NCI-H2196 (cell line): Measurements from ENCODE around the gene ADAMTS19.
A peak's percentile ranks its signal among the peaks of the same experiment; 100 is the strongest.
"Not testable (repeated sequence)": the region's sequence is repeated elsewhere in the genome, so short reads cannot be mapped to it uniquely, and the experiment has no call there.

Experiments
- DNase-seq: peaks from one replicate; lab custom pipeline; 2025; ENCODE audit not compliant: unreplicated experiment; lab: John Stamatoyannopoulos, UW

ADAMTS19 gene

GRCh38 chr5:129591508-129592160, 131.5 kb downstream of the ADAMTS19 start:
- no peak for DNase-seq

- no peak for DNase-seq
Measured at GRCh38 chr5:129593525-129593924, 133.4 kb downstream of the ADAMTS19 start.

- DNase-seq, result no peak
Measured at GRCh38 chr5:129601576-129601975, 141.5 kb downstream of the ADAMTS19 start.

- DNase-seq, result no peak
Measured at GRCh38 chr5:129608350-129608749, 148.3 kb downstream of the ADAMTS19 start.

- no peak for DNase-seq
Measured at GRCh38 chr5:129609710-129610109, 149.6 kb downstream of the ADAMTS19 start.

GRCh38 chr5:129616517-129616916, 156.4 kb downstream of the ADAMTS19 start:
- DNase-seq, result no peak

- no peak for DNase-seq
Measured at GRCh38 chr5:129617206-129617605, 157.1 kb downstream of the ADAMTS19 start.

GRCh38 chr5:129619782-129620181, 159.7 kb downstream of the ADAMTS19 start:
- DNase-seq, result no peak

GRCh38 chr5:129622531-129622930, 162.4 kb downstream of the ADAMTS19 start:
- no peak for DNase-seq

GRCh38 chr5:129629575-129629974, 169.5 kb downstream of the ADAMTS19 start:
- no peak for DNase-seq

GRCh38 chr5:129630101-129630500, 170.0 kb downstream of the ADAMTS19 start:
- DNase-seq, result no peak

- no peak for DNase-seq
Measured at GRCh38 chr5:129631961-129632360, 171.9 kb downstream of the ADAMTS19 start.

GRCh38 chr5:129637501-129637900, 177.4 kb downstream of the ADAMTS19 start:
- not testable (repeated sequence) for DNase-seq

GRCh38 chr5:129639331-129639730, 179.2 kb downstream of the ADAMTS19 start:
- no peak for DNase-seq

- DNase-seq, result no peak
Measured at GRCh38 chr5:129652349-129653056, 192.4 kb downstream of the ADAMTS19 start.

GRCh38 chr5:129653057-129653375, 192.9 kb downstream of the ADAMTS19 start:
- DNase-seq, result no peak

GRCh38 chr5:129653442-129653841, 193.3 kb downstream of the ADAMTS19 start:
- DNase-seq, result no peak

GRCh38 chr5:129656952-129657351, 196.9 kb downstream of the ADAMTS19 start:
- no peak for DNase-seq

GRCh38 chr5:129658801-129659200, 198.7 kb downstream of the ADAMTS19 start:
- no peak for DNase-seq

- no peak for DNase-seq
Measured at GRCh38 chr5:129661366-129662035, 201.4 kb downstream of the ADAMTS19 start.

GRCh38 chr5:129664336-129664937, 204.3 kb downstream of the ADAMTS19 start:
- peak; percentile 13 for DNase-seq

- DNase-seq, result no peak
Measured at GRCh38 chr5:129670957-129671500, 210.9 kb downstream of the ADAMTS19 start.
